Liver (tissue), 9 donors: ENCODE results near the gene PEAR1. TPM values are rescaled to one million over a fixed set of nuclear protein-coding genes. Genes with fewer than 3 reads are reported as not detected.

ENCODE experiments used
- DNase-seq: peaks from one replicate; pipeline ENCODE4 v3.0.0-alpha.2; 2017; ENCODE audit warnings: low spot score
- H3K27ac ChIP-seq, 2 donors: one replicate each; pipeline ENCODE4 v1.7.0; 2013; ENCODE audit warnings: inconsistent platforms in 2 of 2, low read length in 2 of 2, control low read depth in 1 of 2, low read depth in 1 of 2, mild to moderate bottlenecking in 1 of 2
- H3K27me3 ChIP-seq, 4 donors: one replicate each; pipeline versions ENCODE4 v1.6.1 to v1.7.0; 2013; ENCODE audit warnings: low read length in 3 of 4, inconsistent platforms in 1 of 4, mild to moderate bottlenecking in 1 of 4, moderate library complexity in 1 of 4; ENCODE audit not compliant: control insufficient read depth in 4 of 4, insufficient read depth in 4 of 4
- H3K36me3 ChIP-seq, 4 donors: one replicate each; pipeline versions ENCODE4 v1.6.1 to v1.7.0; 2013; ENCODE audit warnings: low read length in 3 of 4, mild to moderate bottlenecking in 3 of 4, low read depth in 1 of 4, moderate library complexity in 1 of 4; ENCODE audit not compliant: control insufficient read depth in 4 of 4, insufficient read depth in 3 of 4
- H3K4me1 ChIP-seq, 4 donors: one replicate each; pipeline versions ENCODE4 v1.6.1 to v1.7.0; 2013; ENCODE audit warnings: low read length in 3 of 4, mild to moderate bottlenecking in 3 of 4, moderate library complexity in 1 of 4; ENCODE audit not compliant: control insufficient read depth in 4 of 4, insufficient read depth in 4 of 4
- H3K4me3 ChIP-seq, 3 donors: one replicate each; pipeline versions ENCODE4 v1.6.1 to v1.7.0; 2013; ENCODE audit warnings: low read length in 3 of 3, control low read depth in 1 of 3, low read depth in 1 of 3, mild to moderate bottlenecking in 1 of 3
- H3K9ac ChIP-seq, 2 donors: one replicate each; pipeline ENCODE4 v1.7.0; 2013; ENCODE audit warnings: low read length in 2 of 2, mild to moderate bottlenecking in 2 of 2, moderate library complexity in 2 of 2, control low read depth in 1 of 2, low read depth in 1 of 2
- H3K9me3 ChIP-seq, 4 donors: one replicate each; pipeline versions ENCODE4 v1.6.1 to v1.7.0; 2013; ENCODE audit warnings: low read length in 3 of 4; ENCODE audit not compliant: control insufficient read depth in 4 of 4
- CTCF ChIP-seq: fragments of 150-350 bp; IDR thresholded peaks from 2 replicates; pipeline ENCODE4 v1.5.1; 2017; ENCODE audit warnings: improper control_type of control experiment, low read depth, low read length; ENCODE audit not compliant: missing input control
- FOXA2 ChIP-seq: IDR thresholded peaks from 2 replicates; pipeline ENCODE4 v1.6.1; 2016; ENCODE audit warnings: antibody characterized with exemption
- JUND ChIP-seq, 2 donors: IDR thresholded peaks; 2 replicates each; pipeline ENCODE4 v1.6.1; 2016; ENCODE audit warnings: antibody characterized with exemption in 2 of 2
- MAX ChIP-seq: IDR thresholded peaks from 2 replicates; pipeline ENCODE4 v1.6.1; 2016; ENCODE audit warnings: antibody characterized with exemption
- NR2F2 ChIP-seq: IDR thresholded peaks from 2 replicates; pipeline ENCODE4 v1.6.1; 2016; ENCODE audit warnings: antibody characterized with exemption
- REST ChIP-seq: IDR thresholded peaks from 2 replicates; pipeline ENCODE4 v1.6.1; 2016; ENCODE audit warnings: antibody characterized with exemption, mild to moderate bottlenecking
- RXRA ChIP-seq, 2 donors: IDR thresholded peaks; 2 replicates each; pipeline ENCODE4 v1.6.1; 2017 to 2018; ENCODE audit warnings: antibody characterized with exemption in 2 of 2, mild to moderate bottlenecking in 1 of 2
- SP1 ChIP-seq: IDR thresholded peaks from 2 replicates; pipeline ENCODE4 v1.6.1; 2018; ENCODE audit warnings: antibody characterized with exemption, mild to moderate bottlenecking
- YY1 ChIP-seq: IDR thresholded peaks from 2 replicates; pipeline ENCODE4 v1.6.1; 2016; ENCODE audit warnings: antibody characterized with exemption, mild to moderate bottlenecking
- WGBS: extraction: QIAGEN DNeasy Blood & Tissue Kit; methylation state at CpG from one replicate; pipeline ENCODE4 v1.1.7; 2013; 5-methylcytosine and 5-hydroxymethylcytosine counted together
- polyA plus RNA-seq, 2 donors: library from polyadenylated mRNA; stranded (reverse) in 1 of 2; unstranded in 1 of 2; fragments of 200-250 nt in 1 of 2; fragments of >200 nt in 1 of 2; fragmentation: Nextera tagmentation in 1 of 2; extraction: Ambion mirVana in 1 of 2; gene quantifications; one replicate each; pipeline versions ENCODE4 v1.2.1 to v1.2.3, GENCODE V29; 2013 to 2015
- total RNA-seq, 2 donors: library from RNA; depleted of rRNA; stranded (reverse); fragments of >200 nt; gene quantifications; one replicate each; pipeline ENCODE4 v1.2.3, GENCODE V29; 2014
- donor health status: healthy.
- donor health status: healthy.
- donor health status: healthy.
- donor health status: healthy.
- donor health status: healthy.

The PEAR1 gene
- total and polyA plus RNA-seq, 4 donors = 2.1 to 4.4 (median 3.1) TPM

GRCh38 chr1:156938813-156939212, 45.3 kb downstream of the PEAR1 start:
- no peaks in the 10 kb centered on the region for H3K27me3 ChIP-seq
- H3K4me1 ChIP-seq = no peaks in the 10 kb centered on the region
- 90% methylated on average over 7 of the region's 7 CpGs for WGBS
- H3K36me3 ChIP-seq = peaks cover 16 to 79% (median 45%) of the 10 kb centered on the region in 4 donors
- H3K4me3 ChIP-seq = no peak overlapping the region
- H3K9ac ChIP-seq = no peak overlapping the region
- no peaks in the 10 kb centered on the region for H3K9me3 ChIP-seq
- DNase-seq = no peak
- TF ChIP-seq CTCF (no peak), YY1 (no peak), REST (no peak)
- no peak overlapping the region for H3K27ac ChIP-seq

GRCh38 chr1:156939786-156940334, 46.3 kb downstream of the PEAR1 start:
- no peak for DNase-seq
- Histone ChIP-seq H3K36me3 (peaks cover 19 to 90% (median 47%) of the 10 kb centered on the region in 4 donors), H3K9me3 (no peaks in the 10 kb centered on the region), H3K27ac (no peak overlapping the region), H3K4me3 (no peak overlapping the region), H3K27me3 (no peaks in the 10 kb centered on the region), H3K4me1 (no peaks in the 10 kb centered on the region), H3K9ac (no peak overlapping the region)
- TF ChIP-seq JUND (IDR thresholded peaks at IDR 0.05) (no peak), NR2F2 (no peak), RXRA (IDR thresholded peaks at IDR 0.05) (no peak), MAX (no peak), REST (no peak), FOXA2 (no peak), SP1 (no peak)
- 90% methylated on average over 13 of the region's 13 CpGs for WGBS
